MM.1S (cell line): Measurements from ENCODE around the gene BBIP1.

ENCODE experiments used
- DNase-seq: peaks from one replicate; pipeline ENCODE4 v3.0.0-alpha.2; 2015
- H2AFZ ChIP-seq: fragments of 300-600 bp; sonication (generic); 2 replicates; pipeline ENCODE4 v1.6.0; 2016; ENCODE audit warnings: antibody characterized with exemption, low read length
- H3F3A ChIP-seq: fragments of 300-600 bp; sonication (generic); 2 replicates; pipeline ENCODE4 v1.6.1; 2016; ENCODE audit warnings: mild to moderate bottlenecking, antibody characterized with exemption, low read length, moderate library complexity, mixed read lengths; ENCODE audit not compliant: insufficient read depth
- H3K27ac ChIP-seq: fragments of 300-600 bp; sonication (generic); 2 replicates; pipeline ENCODE4 v1.5.1; 2016; ENCODE audit warnings: mild to moderate bottlenecking, low read length
- H3K27me3 ChIP-seq: fragments of 300-600 bp; sonication (generic); replicated peaks from 2 replicates; pipeline ENCODE4 v1.6.0; 2016; ENCODE audit warnings: low read length; ENCODE audit not compliant: insufficient read depth
- H3K36me3 ChIP-seq: fragments of 300-600 bp; sonication (generic); replicated peaks from 2 replicates; pipeline ENCODE4 v1.6.1; 2016; ENCODE audit warnings: mild to moderate bottlenecking, low read length, mixed read lengths; ENCODE audit not compliant: insufficient read depth
- H3K4me1 ChIP-seq: fragments of 300-600 bp; sonication (generic); 2 replicates; pipeline ENCODE4 v1.6.1; 2016; ENCODE audit warnings: low read length, mixed read lengths
- H3K4me2 ChIP-seq: fragments of 300-600 bp; sonication (generic); 2 replicates; pipeline ENCODE4 v1.6.0; 2016; ENCODE audit warnings: low read depth, low read length
- H3K4me3 ChIP-seq: fragments of 300-600 bp; sonication (generic); 2 replicates; pipeline ENCODE4 v1.5.1; 2016; ENCODE audit warnings: low read length, mixed read lengths
- H3K79me2 ChIP-seq: fragments of 300-600 bp; sonication (generic); 2 replicates; pipeline ENCODE4 v1.6.1; 2016; ENCODE audit warnings: mixed run types, low read length, mixed read lengths
- H3K9ac ChIP-seq: fragments of 300-600 bp; sonication (generic); 2 replicates; pipeline ENCODE4 v1.6.1; 2016; ENCODE audit warnings: low read length, mixed read lengths
- H3K9me2 ChIP-seq: fragments of 300-600 bp; sonication (generic); replicated peaks from 2 replicates; pipeline ENCODE4 v1.6.1; 2016; ENCODE audit warnings: mild to moderate bottlenecking, low read length, mixed read lengths; ENCODE audit not compliant: insufficient read depth
- H3K9me3 ChIP-seq: fragments of 300-600 bp; sonication (generic); replicated peaks from 2 replicates; pipeline ENCODE4 v1.6.1; 2016; ENCODE audit warnings: mild to moderate bottlenecking, low read length, mixed read lengths; ENCODE audit not compliant: insufficient read depth
- H4K20me1 ChIP-seq: fragments of 300-600 bp; sonication (generic); 2 replicates; pipeline ENCODE4 v1.6.1; 2016; ENCODE audit warnings: mild to moderate bottlenecking, low read length, moderate library complexity, mixed read lengths; ENCODE audit not compliant: insufficient read depth
- EZH2 ChIP-seq: fragments of 300-600 bp; sonication (generic); optimal IDR thresholded peaks from 2 replicates; pipeline ENCODE3; 2017; ENCODE audit warnings: low read depth, mild to moderate bottlenecking, antibody characterized with exemption, low read length, mixed read lengths
- EZH2phosphoT487 ChIP-seq: fragments of 300-600 bp; sonication (generic); IDR thresholded peaks from 2 replicates; pipeline ENCODE4 v1.6.1; 2018; ENCODE audit warnings: antibody characterized with exemption, low read length
- TF ChIP-seq, protein P1 (sequence below): fragments of 300-600 bp; sonication (generic); IDR thresholded peaks from 2 replicates; pipeline ENCODE4 v1.5.1; 2016; ENCODE audit warnings: antibody characterized with exemption, low read length, mixed read lengths

BBIP1 gene

DNA sequence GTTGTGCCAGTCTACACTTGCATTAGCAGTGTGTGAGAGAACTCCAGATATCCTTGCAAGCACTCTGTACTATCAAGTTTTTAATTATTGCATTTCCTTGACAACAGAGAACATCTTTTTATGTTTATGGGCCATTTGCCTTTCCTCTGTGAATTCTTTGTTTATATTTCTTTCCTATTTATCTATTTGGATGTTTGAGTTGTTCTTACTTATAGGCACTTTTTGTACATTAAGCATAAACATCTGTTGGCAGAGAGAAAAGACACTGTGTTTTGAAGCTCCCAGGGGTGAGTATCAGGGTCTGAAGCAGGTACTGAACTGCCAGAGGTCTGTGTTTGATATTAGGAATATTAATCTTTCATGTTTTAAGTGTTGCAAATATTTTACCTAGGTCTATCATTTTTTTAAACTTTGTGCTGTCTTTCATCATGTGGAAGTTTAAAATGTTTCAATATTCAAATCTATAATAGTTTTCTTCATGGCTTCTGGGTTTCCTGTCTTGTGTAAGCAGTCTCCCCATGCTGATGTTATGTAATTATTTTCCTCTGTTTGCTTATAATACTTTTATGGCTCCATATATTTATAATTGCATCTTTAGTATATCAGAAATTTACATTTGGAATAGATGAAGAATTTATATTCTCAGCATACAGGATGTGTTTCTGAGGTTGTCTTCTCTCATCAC, 64.9 kb downstream of the BBIP1 start:
- Histone ChIP-seq H3K9me3 (no peaks in the 10 kb centered on the region), H2AFZ (no peak overlapping the region), H3F3A (peaks cover 26% of the 10 kb centered on the region), H3K27me3 (no peaks in the 10 kb centered on the region), H3K27ac (no peak overlapping the region), H3K9me2 (no peaks in the 10 kb centered on the region), H3K4me2 (no peak overlapping the region), H3K4me3 (no peak overlapping the region), H3K79me2 (no peaks in the 10 kb centered on the region), H3K36me3 (no peaks in the 10 kb centered on the region), H3K4me1 (peaks cover 60% of the 10 kb centered on the region), H3K9ac (no peak overlapping the region), H4K20me1 (no peaks in the 10 kb centered on the region)
- TF ChIP-seq, protein P1, sequence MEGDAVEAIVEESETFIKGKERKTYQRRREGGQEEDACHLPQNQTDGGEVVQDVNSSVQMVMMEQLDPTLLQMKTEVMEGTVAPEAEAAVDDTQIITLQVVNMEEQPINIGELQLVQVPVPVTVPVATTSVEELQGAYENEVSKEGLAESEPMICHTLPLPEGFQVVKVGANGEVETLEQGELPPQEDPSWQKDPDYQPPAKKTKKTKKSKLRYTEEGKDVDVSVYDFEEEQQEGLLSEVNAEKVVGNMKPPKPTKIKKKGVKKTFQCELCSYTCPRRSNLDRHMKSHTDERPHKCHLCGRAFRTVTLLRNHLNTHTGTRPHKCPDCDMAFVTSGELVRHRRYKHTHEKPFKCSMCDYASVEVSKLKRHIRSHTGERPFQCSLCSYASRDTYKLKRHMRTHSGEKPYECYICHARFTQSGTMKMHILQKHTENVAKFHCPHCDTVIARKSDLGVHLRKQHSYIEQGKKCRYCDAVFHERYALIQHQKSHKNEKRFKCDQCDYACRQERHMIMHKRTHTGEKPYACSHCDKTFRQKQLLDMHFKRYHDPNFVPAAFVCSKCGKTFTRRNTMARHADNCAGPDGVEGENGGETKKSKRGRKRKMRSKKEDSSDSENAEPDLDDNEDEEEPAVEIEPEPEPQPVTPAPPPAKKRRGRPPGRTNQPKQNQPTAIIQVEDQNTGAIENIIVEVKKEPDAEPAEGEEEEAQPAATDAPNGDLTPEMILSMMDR: no peak
- TF ChIP-seq EZH2 (no peak), EZH2phosphoT487 (no peak)
- DNase-seq: no peak

GRCh38 chr10:110852947-110853346, 66.0 kb downstream of the BBIP1 start:
- peak overlapping the region; percentile 51 for H2AFZ ChIP-seq
- H3K9me3 ChIP-seq: no peaks in the 10 kb centered on the region
- H3K4me3 ChIP-seq: peak overlapping the region; percentile 17; the same call in 1 of the 2 replicates
- H3K79me2 ChIP-seq: no peaks in the 10 kb centered on the region
- no peaks in the 10 kb centered on the region for H3K36me3 ChIP-seq
- H3K27ac ChIP-seq: peak overlapping the region; percentile 38; the same call in 1 of the 2 replicates
- no peaks in the 10 kb centered on the region for H4K20me1 ChIP-seq
- peaks cover 50% of the 10 kb centered on the region for H3K4me1 ChIP-seq
- H3K4me2 ChIP-seq: peak overlapping the region; percentile 53
- H3K27me3 ChIP-seq: no peaks in the 10 kb centered on the region
- H3K9ac ChIP-seq: peak overlapping the region; percentile 7; the same call in 1 of the 2 replicates
- no peaks in the 10 kb centered on the region for H3K9me2 ChIP-seq
- TF ChIP-seq, protein P1: no peak
- TF ChIP-seq EZH2 (no peak), EZH2phosphoT487 (no peak)
- DNase-seq: no peak
- peaks cover 17% of the 10 kb centered on the region for H3F3A ChIP-seq

GRCh38 chr10:110852255-110852896, 66.6 kb downstream of the BBIP1 start:
- Histone ChIP-seq H3K36me3 (no peaks in the 10 kb centered on the region), H3K9ac (peak overlapping the region; percentile 7; the same call in 1 of the 2 replicates), H3F3A (peaks cover 11% of the 10 kb centered on the region), H3K4me1 (peaks cover 44% of the 10 kb centered on the region), H3K27me3 (no peaks in the 10 kb centered on the region), H3K9me2 (no peaks in the 10 kb centered on the region), H4K20me1 (no peaks in the 10 kb centered on the region), H3K4me2 (peak overlapping the region; percentile 53), H3K4me3 (peak overlapping the region; percentile 17; the same call in 1 of the 2 replicates), H2AFZ (peak overlapping the region; percentile 51), H3K9me3 (no peaks in the 10 kb centered on the region), H3K79me2 (no peaks in the 10 kb centered on the region), H3K27ac (peak overlapping the region; percentile 38; the same call in 1 of the 2 replicates)
- peak; percentile 38 for DNase-seq
- TF ChIP-seq, protein P1: no peak
